Esophagus squamous epithelium (tissue), 4 donors: ENCODE results near the gene RBM6.

Source experiments
- CTCF ChIP-seq, 6 experiments: fragments of 450-650 bp in 4 of 6; fragments of 200-600 bp in 2 of 6; sonication (generic) in 2 of 6; IDR thresholded peaks; one replicate each; pipeline ENCODE4 v1.5.1; 2016 to 2019; ENCODE audit warnings: antibody characterized with exemption in 6 of 6, mild to moderate bottlenecking in 4 of 6, moderate library complexity in 4 of 6
- POLR2A ChIP-seq, 4 donors: fragments of 450-650 bp; IDR thresholded peaks; one replicate each; pipeline ENCODE4 v1.6.1; 2017; ENCODE audit warnings: antibody characterized with exemption in 4 of 4, mild to moderate bottlenecking in 4 of 4, moderate library complexity in 3 of 4

DNA sequence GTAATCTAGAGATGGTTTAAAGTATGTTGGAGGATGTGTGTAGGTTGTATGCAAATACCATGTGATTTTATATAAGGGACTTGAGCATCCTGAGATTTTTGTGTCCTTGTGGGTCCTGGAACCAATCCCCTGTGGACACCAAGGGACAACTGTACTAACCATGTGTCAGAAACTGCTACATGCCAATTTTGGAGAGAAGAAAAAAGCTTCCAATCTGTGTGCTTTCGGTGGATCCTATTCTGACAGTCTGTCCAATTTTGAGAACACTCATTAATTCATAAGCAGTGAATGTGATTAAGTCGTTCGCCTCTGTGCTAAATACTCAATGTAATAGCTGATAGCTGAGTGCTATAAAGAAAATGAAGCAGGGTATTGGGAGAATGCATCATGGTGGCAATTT lies 61.6 kb downstream of the RBM6 start:
- no peak for TF ChIP-seq CTCF (IDR thresholded peaks at IDR 0.05)
- no peak for TF ChIP-seq POLR2A (IDR thresholded peaks at IDR 0.05)
